HG03066 (cell line): Measurements from ENCODE around the gene GFAP.

Experiments used
- ATAC-seq: cut with Tn5 transposase; IDR thresholded peaks from one replicate; pipeline ENCODE4 v1.9.1; 2021; ENCODE audit warnings: low read depth; ENCODE audit not compliant: unreplicated experiment

GFAP gene

GRCh38 chr17:44867841-44868240, 47.5 kb downstream of the GFAP start:
- no peak for ATAC-seq

DNA sequence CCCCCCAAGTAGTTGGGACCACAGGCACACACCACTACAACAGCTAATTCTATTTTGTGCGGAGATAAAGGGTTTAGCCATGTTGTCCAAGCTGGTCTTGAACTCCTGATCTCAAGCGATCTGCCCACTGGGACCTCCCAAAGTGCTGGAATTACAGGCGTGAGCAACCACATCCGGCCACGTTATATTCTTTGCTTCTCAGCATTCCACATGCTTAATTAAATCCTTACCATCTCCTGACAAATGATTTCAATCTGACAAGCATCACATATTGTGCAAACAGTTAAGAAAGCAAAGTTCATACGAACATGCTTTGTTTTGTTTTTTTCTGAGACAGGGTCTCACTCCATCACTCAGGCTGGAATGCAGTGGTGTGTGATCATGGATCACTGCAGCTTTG, 49.4 kb downstream of the GFAP start:
- no peak for ATAC-seq

DNA sequence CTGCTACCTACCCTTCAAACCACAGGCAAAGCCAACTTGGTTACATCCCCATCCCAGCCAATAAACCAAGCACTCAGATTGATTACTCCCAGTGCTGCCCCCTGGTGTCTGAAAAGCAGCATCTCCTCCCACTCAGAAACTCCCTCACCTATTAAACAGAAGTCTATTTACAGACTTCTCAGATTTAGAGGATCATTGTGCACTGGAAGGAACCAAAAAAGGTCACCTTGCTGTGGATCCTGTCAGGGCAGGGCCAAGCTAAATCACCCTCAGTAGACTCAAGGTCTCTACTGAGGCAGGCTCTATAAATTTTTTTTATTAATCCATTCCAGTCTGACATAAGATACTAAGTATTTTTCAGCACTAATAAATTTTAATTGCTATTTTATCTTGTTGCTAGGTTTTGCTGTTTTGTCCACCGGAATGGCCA, 50.1 kb downstream of the GFAP start:
- no peak for ATAC-seq

DNA sequence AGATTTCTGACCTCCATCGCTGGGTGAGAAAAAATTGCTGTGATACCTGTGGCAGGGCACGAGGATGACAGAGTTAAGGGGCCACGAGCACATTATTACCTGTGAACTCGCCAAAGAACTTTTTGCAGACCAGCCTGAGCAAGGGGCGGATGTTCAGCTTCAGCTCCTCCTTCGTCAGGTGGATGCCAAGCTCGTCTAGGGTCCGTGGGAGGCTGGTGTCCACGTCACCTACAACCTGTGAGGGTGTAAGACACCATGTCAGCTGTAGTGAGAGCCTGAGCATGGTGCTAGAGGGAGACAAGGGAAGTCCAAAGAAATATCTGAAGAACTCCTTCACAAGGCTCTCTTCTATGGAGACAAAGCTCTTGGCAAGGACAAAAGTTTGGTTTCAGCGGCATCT, 50.5 kb downstream of the GFAP start:
- no peak for ATAC-seq

DNA sequence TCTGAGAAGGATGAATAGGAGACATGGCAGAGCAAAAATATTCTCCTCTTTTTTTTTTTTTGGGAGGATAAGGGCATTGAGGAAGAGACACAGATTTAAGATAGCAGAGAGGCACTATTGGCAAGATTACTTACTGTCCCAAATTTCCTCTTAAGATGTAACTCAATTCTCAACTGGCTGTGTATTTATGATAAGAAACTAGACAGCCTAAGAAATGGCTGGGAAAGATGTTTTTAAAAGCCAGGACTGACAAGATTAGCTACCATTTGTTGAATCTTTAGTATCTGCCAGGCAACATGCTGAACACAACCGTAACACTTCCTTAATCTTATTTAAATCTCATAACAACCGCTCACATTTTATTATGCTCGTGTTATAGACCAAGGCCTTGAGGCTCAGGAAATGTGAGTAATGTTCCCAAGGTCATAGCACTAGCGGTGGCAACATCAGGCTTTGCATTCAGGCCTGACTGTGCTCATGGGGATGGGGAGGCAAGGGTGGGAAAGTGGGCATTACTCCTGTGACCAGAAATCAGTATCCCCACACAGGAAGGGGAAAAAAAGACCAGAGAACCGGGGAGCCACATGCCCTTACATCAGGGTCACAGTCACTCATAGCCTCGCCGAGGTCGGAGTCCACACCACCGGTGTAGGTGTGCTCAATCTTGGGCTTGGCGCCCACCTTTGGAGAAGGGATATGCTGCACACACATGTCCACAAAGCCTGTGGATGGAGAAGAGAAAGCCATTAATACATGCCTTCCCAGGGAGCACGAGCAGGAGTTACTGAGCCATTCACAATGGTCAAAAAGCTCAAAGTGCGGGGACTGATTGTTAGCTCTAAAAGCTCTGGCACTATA, 52.0 kb downstream of the GFAP start:
- no peak for ATAC-seq

DNA sequence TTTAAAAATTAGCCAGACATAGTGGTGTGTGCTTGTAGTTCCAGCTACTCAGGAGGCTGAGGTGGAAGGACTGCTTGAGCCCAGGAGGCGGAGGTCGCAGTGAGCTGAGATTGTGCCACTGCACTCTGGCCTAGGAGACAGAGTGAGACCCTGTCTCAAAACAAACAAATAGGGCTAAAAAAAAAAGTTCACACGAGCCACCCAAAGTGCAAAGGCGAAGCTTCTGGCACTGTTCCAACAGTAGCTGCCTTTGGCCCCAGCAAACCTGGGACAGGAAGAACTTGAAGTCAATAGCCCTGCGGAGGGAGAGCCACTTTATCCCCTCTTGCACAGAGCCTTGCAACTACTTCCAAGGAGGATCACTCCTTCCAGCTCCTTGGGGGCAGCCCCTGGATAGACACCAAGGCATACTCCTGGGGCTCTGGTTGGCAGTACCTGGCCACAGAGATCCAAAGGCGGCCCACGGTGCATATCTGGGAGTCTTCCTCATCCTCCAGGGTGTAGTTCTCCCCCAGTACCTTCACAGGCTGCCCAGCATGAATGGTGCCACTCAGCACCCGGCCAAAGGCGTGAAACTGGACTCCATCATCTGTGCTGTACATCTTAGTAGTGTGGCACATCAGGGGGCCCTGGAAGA, 52.9 kb downstream of the GFAP start:
- ATAC-seq: no peak

- no peak for ATAC-seq
Measured at GRCh38 chr17:44859701-44860100, 55.6 kb downstream of the GFAP start.

DNA sequence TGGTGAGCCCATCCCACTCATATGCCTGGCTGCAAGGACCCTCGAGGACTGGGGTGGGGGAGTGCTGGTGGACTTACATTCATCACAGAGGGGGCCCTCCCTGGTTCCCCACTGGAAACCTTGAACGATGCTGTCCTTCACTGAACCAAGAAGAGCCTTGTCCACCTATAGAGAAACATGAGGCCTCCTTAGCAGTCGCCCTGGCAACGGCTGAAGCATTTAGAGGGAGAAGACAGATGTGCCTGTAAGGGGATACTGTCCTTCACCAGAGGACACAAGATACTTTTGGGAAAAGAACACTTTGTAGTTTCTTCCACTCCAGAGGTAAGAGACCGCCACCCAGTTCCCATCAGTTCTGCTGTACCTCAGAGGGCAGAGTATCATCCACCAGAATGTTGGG, 61.1 kb downstream of the GFAP start:
- ATAC-seq: no peak
